K562 (cell line): ENCODE results near the gene F2RL1. TPM values are rescaled to one million over a fixed set of nuclear protein-coding genes. Genes with fewer than 3 reads are reported as not detected.

Experiments used
- ATAC-seq: fragments of 200-7000 bp; cut with Tn5 transposase; 3 replicates; pipeline ENCODE4 v1.9.1; 2020; ENCODE audit warnings: moderate library complexity
- BruUV-seq: library from RNA; stranded (reverse); fragments of 400-500 nt; replicated peaks from 2 replicates; lab custom pipeline; 2021; lab: Mats Ljungman, UMichigan
- CTCF ChIA-PET: fragments of 300-600 bp; formaldehyde crosslinking; extraction: SDS; loops from one replicate; lab custom pipeline; 2021; ENCODE audit warnings: low intra/inter-chr PET ratio; lab: Yijun Ruan, JAX
- POLR2A ChIA-PET: fragments of 300-600, 350-650 bp; sonication (Branson Sonifier 250); formaldehyde crosslinking; extraction: SDS; loops from one replicate; lab custom pipeline; 2021; ENCODE audit warnings: antibody characterized with exemption, inconsistent platforms; lab: Yijun Ruan, JAX
- DNase-seq, 4 experiments: peaks; one replicate each; pipeline versions ENCODE4 v3.0.0 to v3.0.0-alpha.2; 2011 to 2018; ENCODE audit warnings: low spot score in 3 of 4, mixed read lengths in 3 of 4; ENCODE audit errors: extremely low read depth in 1 of 4
- FAIRE-seq: peaks from 2 replicates; lab custom pipeline; 2011; peaks lifted over from hg19 to GRCh38; lab: Jason Lieb, UNC
- H2AFZ ChIP-seq: 2 replicates; pipeline ENCODE4 v1.6.0; 2011; ENCODE audit warnings: low read depth, low read length, control low read depth, inconsistent platforms
- H3K27ac ChIP-seq: fragments of 200-600 bp; 3 replicates; pipeline ENCODE4 v1.8.0; 2011; ENCODE audit warnings: low read depth, mild to moderate bottlenecking, control low read depth, inconsistent platforms, low read length, moderate library complexity, mixed read lengths; ENCODE audit errors: extremely low read depth
- H3K27me3 ChIP-seq, 2 experiments: fragments of 300-600 bp in 1 of 2; 2 replicates in 1 of 2; 3 replicates in 1 of 2; pipeline versions ENCODE4 v1.6.0 to v1.8.0; 2011; ENCODE audit warnings: inconsistent platforms in 2 of 2, low read length in 2 of 2, mild to moderate bottlenecking in 1 of 2, mixed read lengths in 1 of 2, moderate library complexity in 1 of 2; ENCODE audit not compliant: control insufficient read depth in 2 of 2, insufficient read depth in 2 of 2
- H3K36me3 ChIP-seq: fragments of 300-600 bp; 3 replicates; pipeline ENCODE4 v1.8.0; 2011; ENCODE audit warnings: mild to moderate bottlenecking, low read length, inconsistent platforms; ENCODE audit not compliant: control insufficient read depth, insufficient read depth
- H3K4me1 ChIP-seq, 2 experiments: fragments of 200-600 bp in 1 of 2; replicated peaks in 1 of 2; 2 replicates in 1 of 2; 3 replicates in 1 of 2; pipeline versions ENCODE4 v1.5.1 to v1.8.0; 2011; ENCODE audit warnings: inconsistent platforms in 2 of 2, low read length in 2 of 2, mild to moderate bottlenecking in 1 of 2, mixed read lengths in 1 of 2, moderate library complexity in 1 of 2; ENCODE audit not compliant: control insufficient read depth in 2 of 2, insufficient read depth in 2 of 2
- H3K4me2 ChIP-seq: 2 replicates; pipeline ENCODE4 v1.6.1; 2011; ENCODE audit warnings: low read length, control low read depth, inconsistent platforms, mixed read lengths; ENCODE audit not compliant: insufficient read depth
- H3K4me3 ChIP-seq: fragments of 200-600 bp; sonication (generic), shearing (Covaris generic); 2 replicates; pipeline ENCODE4 v1.5.1; 2016; ENCODE audit warnings: control low read depth, inconsistent platforms
- H3K79me2 ChIP-seq: fragments of 200-600 bp; 3 replicates; pipeline ENCODE4 v1.8.0; 2011; ENCODE audit warnings: low read length, inconsistent platforms; ENCODE audit not compliant: control insufficient read depth, insufficient read depth
- H3K9ac ChIP-seq, 2 experiments: 2 replicates each; pipeline versions ENCODE4 v1.6.0 to v1.6.1; 2011; ENCODE audit warnings: low read depth in 2 of 2, low read length in 2 of 2, control low read depth in 1 of 2, inconsistent platforms in 1 of 2, mild to moderate bottlenecking in 1 of 2, mixed read lengths in 1 of 2; ENCODE audit not compliant: insufficient read depth in 1 of 2
- H3K9me1 ChIP-seq: one replicate; pipeline ENCODE4 v1.6.0; 2011; ENCODE audit warnings: inconsistent platforms, mild to moderate bottlenecking, low read length, moderate library complexity; ENCODE audit not compliant: control insufficient read depth, insufficient read depth
- H3K9me3 ChIP-seq: replicated peaks from 2 replicates; pipeline ENCODE4 v1.5.1; 2011; ENCODE audit warnings: low read depth, low read length, inconsistent platforms; ENCODE audit not compliant: control insufficient read depth, insufficient read depth
- H4K20me1 ChIP-seq: replicated peaks from 2 replicates; pipeline ENCODE4 v1.6.1; 2011; ENCODE audit warnings: low read length, inconsistent platforms, mixed read lengths; ENCODE audit not compliant: control insufficient read depth, insufficient read depth
- ASH1L ChIP-seq: fragments of 450-650 bp; IDR thresholded peaks from 2 replicates; pipeline ENCODE4 v1.6.1; 2018; ENCODE audit warnings: borderline replicate concordance, mild to moderate bottlenecking, low read depth; ENCODE audit not compliant: partially characterized antibody
- CEBPB ChIP-seq: fragments of 450-650 bp; IDR thresholded peaks from 2 replicates; pipeline ENCODE4 v1.6.1; 2016; ENCODE audit warnings: missing genetic modification characterization, missing compliant biosample characterization
- CREB3L1 ChIP-seq: fragments of 450-650 bp; IDR thresholded peaks from 2 replicates; pipeline ENCODE4 v1.6.1; 2014; ENCODE audit warnings: low read depth, mild to moderate bottlenecking, moderate library complexity, borderline replicate concordance
- FOXA1 ChIP-seq: fragments of 450-650 bp; IDR thresholded peaks from 2 replicates; pipeline ENCODE4 v1.6.1; 2016; ENCODE audit warnings: mild to moderate bottlenecking, borderline replicate concordance
- HNRNPH1 ChIP-seq: fragments of 200-400 bp; formaldehyde crosslinking; optimal IDR thresholded peaks from 2 replicates; pipeline ENCODE3; 2017; ENCODE audit warnings: low read depth, mild to moderate bottlenecking, low read length, moderate library complexity
- IRF2 ChIP-seq: sonication (generic); formaldehyde crosslinking; IDR thresholded peaks from 2 replicates; pipeline ENCODE4 v1.8.1; 2022; ENCODE audit warnings: mild to moderate bottlenecking, missing genetic modification reagents
- KDM1A ChIP-seq, 2 experiments: fragments of 450-650 bp; IDR thresholded peaks; 2 replicates each; pipeline ENCODE4 v1.6.1; 2016; ENCODE audit warnings: mild to moderate bottlenecking in 2 of 2
- LCOR ChIP-seq: sonication (generic); formaldehyde crosslinking; IDR thresholded peaks from 2 replicates; pipeline ENCODE4 v1.8.0; 2022; ENCODE audit warnings: mild to moderate bottlenecking, missing genetic modification reagents
- PTRF ChIP-seq: fragments of 450-650 bp; IDR thresholded peaks from 2 replicates; pipeline ENCODE4 v1.6.1; 2016; ENCODE audit warnings: mild to moderate bottlenecking, missing genetic modification characterization, missing compliant biosample characterization
- REST ChIP-seq, 2 experiments: fragments of 450-650 bp; formaldehyde crosslinking in 1 of 2; IDR thresholded peaks; 2 replicates each; pipeline versions ENCODE4 v1.4.0 to v1.6.1; 2014 to 2020; ENCODE audit warnings: mild to moderate bottlenecking in 2 of 2, borderline replicate concordance in 1 of 2, low read depth in 1 of 2
- SPI1 ChIP-seq: IDR thresholded peaks from 2 replicates; pipeline ENCODE4 v1.6.1; 2011; ENCODE audit warnings: low read depth, low read length, control low read depth, borderline replicate concordance
- TCF7L2 ChIP-seq: fragments of 150-350 bp; IDR thresholded peaks from 2 replicates; pipeline ENCODE4 v1.6.1; 2016; ENCODE audit warnings: low read depth, mild to moderate bottlenecking, low read length, moderate library complexity
- U2AF1 ChIP-seq: fragments of 200-400 bp; formaldehyde crosslinking; optimal IDR thresholded peaks from 2 replicates; pipeline ENCODE3; 2017; ENCODE audit warnings: mild to moderate bottlenecking, low read depth, low read length, moderate library complexity
- ZKSCAN1 ChIP-seq: fragments of 150-350 bp; IDR thresholded peaks from 2 replicates; pipeline ENCODE4 v1.6.1; 2016; ENCODE audit warnings: low read depth, low read length
- WGBS: fragments of 100-300 bp; shearing (Covaris generic); methylation state at CpG from one replicate; pipeline ENCODE4 v1.1.6; 2016; ENCODE audit warnings: low coverage, mixed read lengths; ENCODE audit not compliant: insufficient coverage; ENCODE audit errors: missing lambda C conversion rate; 5-methylcytosine and 5-hydroxymethylcytosine counted together
- in situ Hi-C: fragments of 300-500 bp; cut with MboI; formaldehyde crosslinking; loops from 4 replicates; pipeline ENCODE4 v1.15.0; 2018; ENCODE audit warnings: inconsistent platforms, mixed read lengths
- intact Hi-C: fragments of 100-400 bp; cut with micrococcal nuclease; formaldehyde crosslinking; loops from 2 replicates; pipeline ENCODE4 v1.14.2; 2022
- polyA plus RNA-seq, 8 experiments: library from polyadenylated mRNA; depleted of rRNA in 4 of 8; stranded (reverse) in 5 of 8; unstranded in 3 of 8; fragments of >200 nt; fragmentation: Nextera tagmentation in 2 of 8; fragmentation: Illumina TruSeq in 1 of 8; extraction: Ambion mirVana in 2 of 8; extraction: Trizol in 1 of 8; gene quantifications; 2 replicates each; pipeline versions ENCODE4 v1.2.1 to v1.2.3, GENCODE V29; 2011 to 2014; ENCODE audit warnings: inconsistent platforms in 1 of 8, missing spikeins in 1 of 8
- total RNA-seq, 7 experiments: library from RNA; depleted of rRNA in 6 of 7; stranded (reverse); fragments of >200 nt in 6 of 7; fragmentation: Illumina TruSeq in 2 of 7; extraction: Trizol in 2 of 7; gene quantifications; 2 replicates each; pipeline versions ENCODE4 v1.2.1 to v1.2.3, GENCODE V29; 2011 to 2021; ENCODE audit warnings: low replicate concordance in 1 of 7

Gene F2RL1
- total and polyA plus RNA-seq, 9 of the 15 experiments (the other 6 are each of a cell fraction or from before 2014, with no cell fraction given): 0.03 to 0.50 (median 0.27) TPM; not detected in 6

- DNase-seq (no peak), ATAC-seq (no peak), FAIRE-seq (no peak)
- intact Hi-C loops: no loop called here
- POLR2A ChIA-PET: interaction anchor here (0.6 kb wide), 1 partner anchor 230 kb away, joined by 3 read pairs; the partner anchor contains the start of gene AGGF1
- Histone ChIP-seq H3K27ac (no peak overlapping the region), H3K4me2 (no peak overlapping the region), H3K27me3 (peaks cover 3 to 13% of the 10 kb centered on the region in 2 experiments; a peak in 3 of 5 replicates), H3K4me3 (no peak overlapping the region), H3K79me2 (no peaks in the 10 kb centered on the region), H3K9me3 (no peaks in the 10 kb centered on the region; the same call in 1 of the 2 replicates), H2AFZ (no peak overlapping the region), H3K36me3 (no peaks in the 10 kb centered on the region), H3K9me1 (no peaks in the 10 kb centered on the region), H4K20me1 (no peaks in the 10 kb centered on the region), H3K4me1 (peaks cover 0 to 1% of the 10 kb centered on the region in 2 experiments; a peak in 2 of 5 replicates), H3K9ac (no peak overlapping the region)
- no TSS peak for BruUV-seq
- 68% methylated on average over 3 of the region's 3 CpGs for whole genome bisulfite sequencing
- CTCF ChIA-PET: no interaction called here
- in situ Hi-C loops: no loop called here
- no peak for TF ChIP-seq IRF2 (CRISPR knock-in tag)
- no peak for TF ChIP-seq HNRNPH1
- no peak for TF ChIP-seq FOXA1
- TF ChIP-seq ZKSCAN1: no peak
- TF ChIP-seq TCF7L2: no peak
- no peak for TF ChIP-seq REST (IDR thresholded peaks at IDR 0.05; ENCODE audit: borderline replicate concordance)
- TF ChIP-seq REST (CRISPR knock-in tag; IDR thresholded peaks at IDR 0.05; ENCODE audit: low read depth): no peak
- TF ChIP-seq U2AF1: no peak
- no peak for TF ChIP-seq PTRF (tag)
- TF ChIP-seq KDM1A (IDR thresholded peaks at IDR 0.05): no peak
- TF ChIP-seq CREB3L1: no peak
- no peak for TF ChIP-seq SPI1
- TF ChIP-seq CEBPB (tag): no peak
- TF ChIP-seq LCOR (CRISPR knock-in tag): no peak
- no peak for TF ChIP-seq ASH1L
Measured at GRCh38 chr5:76800579-76800978, 18.3 kb upstream of the F2RL1 start.
